Neural cell (in vitro differentiated cells): Measurements from ENCODE around the gene MTIF2. TPM values are rescaled to one million over a fixed set of nuclear protein-coding genes. Genes with fewer than 3 reads are reported as not detected.

ENCODE experiments used
- H2AFZ ChIP-seq: fragments of 200-600, 300-800 bp; sonication (generic), shearing (Covaris generic); 2 replicates; pipeline ENCODE4 v1.6.0; 2014; ENCODE audit warnings: low read depth, mild to moderate bottlenecking, antibody characterized with exemption, low read length, moderate library complexity
- H3F3A ChIP-seq: fragments of 200-600 bp; shearing (Covaris generic); 2 replicates; pipeline ENCODE4 v1.6.1; 2016; ENCODE audit warnings: mild to moderate bottlenecking, moderate library complexity, mixed read lengths, antibody characterized with exemption, low read length; ENCODE audit not compliant: insufficient read depth, poor library complexity, severe bottlenecking
- H3K27ac ChIP-seq: fragments of 200-600, 300-800 bp; sonication (generic), shearing (Covaris generic); 2 replicates; pipeline ENCODE4 v1.5.1; 2014; ENCODE audit warnings: mild to moderate bottlenecking, low read length, moderate library complexity
- H3K27me3 ChIP-seq: fragments of 300-800, 200-600 bp; sonication (generic), shearing (Covaris generic); 2 replicates; pipeline ENCODE4 v1.6.0; 2014; ENCODE audit warnings: mild to moderate bottlenecking, low read depth, low read length, moderate library complexity; ENCODE audit not compliant: insufficient read depth
- H3K36me3 ChIP-seq: fragments of 300-800, 200-600 bp; sonication (generic), shearing (Covaris generic); 2 replicates; pipeline ENCODE4 v1.5.1; 2014; ENCODE audit warnings: mild to moderate bottlenecking, antibody characterized with exemption, low read length, moderate library complexity; ENCODE audit not compliant: insufficient read depth
- H3K4me2 ChIP-seq: fragments of 300-800, 200-600 bp; sonication (generic), shearing (Covaris generic); 2 replicates; pipeline ENCODE4 v1.6.0; 2014; ENCODE audit warnings: mild to moderate bottlenecking, low read length
- H3K4me3 ChIP-seq: fragments of 300-800, 200-600 bp; sonication (generic), shearing (Covaris generic); 2 replicates; pipeline ENCODE4 v1.5.1; 2014; ENCODE audit warnings: mild to moderate bottlenecking, low read length, moderate library complexity
- H3K79me2 ChIP-seq: fragments of 200-600 bp; shearing (Covaris generic); replicated peaks from 2 replicates; pipeline ENCODE4 v1.6.0; 2014; ENCODE audit warnings: mild to moderate bottlenecking, low read length, moderate library complexity; ENCODE audit not compliant: insufficient read depth
- H3K9ac ChIP-seq: fragments of 300-800, 200-600 bp; sonication (generic), shearing (Covaris generic); 2 replicates; pipeline ENCODE4 v1.6.1; 2016; ENCODE audit warnings: mild to moderate bottlenecking, low read length, mixed read lengths
- H3K9me2 ChIP-seq: fragments of 200-600 bp; shearing (Covaris generic); 2 replicates; pipeline ENCODE4 v1.6.1; 2016; ENCODE audit warnings: mild to moderate bottlenecking, low read length, mixed read lengths; ENCODE audit not compliant: insufficient read depth
- H3K9me3 ChIP-seq: fragments of 200-600, 300-800 bp; sonication (generic), shearing (Covaris generic); 2 replicates; pipeline ENCODE4 v1.6.1; 2016; ENCODE audit warnings: mild to moderate bottlenecking, mixed run types, low read length, moderate library complexity, mixed read lengths
- H4K20me1 ChIP-seq: fragments of 200-600 bp; shearing (Covaris generic); 2 replicates; pipeline ENCODE4 v1.6.1; 2016; ENCODE audit warnings: mild to moderate bottlenecking, mixed run types; ENCODE audit not compliant: insufficient read depth
- EP300 ChIP-seq: fragments of 450-650 bp; conservative IDR thresholded peaks from 2 replicates; pipeline ENCODE4 v1.6.1; 2014; ENCODE audit warnings: antibody characterized with exemption, mild to moderate bottlenecking, moderate library complexity; ENCODE audit not compliant: poor library complexity, severe bottlenecking
- EZH2 ChIP-seq: fragments of 200-600, 300-800 bp; shearing (Covaris generic), sonication (generic); IDR thresholded peaks from 2 replicates; pipeline ENCODE4 v1.6.1; 2014; ENCODE audit warnings: antibody characterized with exemption, low read length, borderline replicate concordance, mild to moderate bottlenecking; ENCODE audit not compliant: insufficient read depth, poor library complexity, severe bottlenecking
- POLR2AphosphoS5 ChIP-seq: IDR thresholded peaks from 2 replicates; pipeline ENCODE4 v1.6.1; 2012
- RAD21 ChIP-seq: fragments of 450-650 bp; conservative IDR thresholded peaks from 2 replicates; pipeline ENCODE4 v1.6.1; 2014; ENCODE audit warnings: antibody characterized with exemption, mild to moderate bottlenecking, moderate library complexity
- SMC3 ChIP-seq: fragments of 450-650 bp; conservative IDR thresholded peaks from 2 replicates; pipeline ENCODE4 v1.6.1; 2014; ENCODE audit warnings: antibody characterized with exemption, mild to moderate bottlenecking, moderate library complexity; ENCODE audit not compliant: poor library complexity
- TAF1 ChIP-seq: IDR thresholded peaks from 2 replicates; pipeline ENCODE4 v1.6.1; 2012; ENCODE audit warnings: low read depth
- polyA plus RNA-seq: library from polyadenylated mRNA; depleted of rRNA; stranded (reverse); fragments of >200 nt; gene quantifications from 2 replicates; pipeline ENCODE4 v1.2.3, GENCODE V29; 2014
- TF ChIP-seq, protein P1 (sequence below): fragments of 450-650 bp; IDR thresholded peaks from 2 replicates; pipeline ENCODE4 v1.5.1; 2014; ENCODE audit warnings: antibody characterized with exemption, mild to moderate bottlenecking, moderate library complexity; ENCODE audit not compliant: poor library complexity, severe bottlenecking
- TF ChIP-seq, protein P2 (sequence below): IDR thresholded peaks from 2 replicates; pipeline ENCODE4 v1.6.1; 2012; ENCODE audit warnings: borderline replicate concordance

Gene MTIF2
- polyA plus RNA-seq, 1 donor from 2014 or later: 15.1 TPM

DNA sequence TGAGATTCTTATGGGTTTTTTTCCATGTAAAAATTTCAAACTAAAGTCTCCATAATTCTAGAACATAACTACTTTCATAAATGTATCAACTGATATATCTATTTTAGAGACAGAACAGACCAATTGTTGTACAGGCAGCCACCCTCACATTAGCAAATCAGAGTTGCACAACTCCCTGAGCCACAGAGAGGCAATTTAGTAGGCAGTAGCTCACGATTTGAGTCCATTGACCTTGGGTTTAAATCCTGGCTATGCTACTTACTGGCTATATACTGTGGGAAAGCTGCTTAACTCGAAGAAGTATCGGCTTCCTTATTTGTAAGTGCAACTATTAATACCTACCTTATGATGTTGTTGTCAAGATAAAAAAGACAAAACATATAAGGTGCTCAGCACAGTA, 16.2 kb downstream of the MTIF2 start:
- no peaks in the 10 kb centered on the region for H3F3A ChIP-seq

DNA sequence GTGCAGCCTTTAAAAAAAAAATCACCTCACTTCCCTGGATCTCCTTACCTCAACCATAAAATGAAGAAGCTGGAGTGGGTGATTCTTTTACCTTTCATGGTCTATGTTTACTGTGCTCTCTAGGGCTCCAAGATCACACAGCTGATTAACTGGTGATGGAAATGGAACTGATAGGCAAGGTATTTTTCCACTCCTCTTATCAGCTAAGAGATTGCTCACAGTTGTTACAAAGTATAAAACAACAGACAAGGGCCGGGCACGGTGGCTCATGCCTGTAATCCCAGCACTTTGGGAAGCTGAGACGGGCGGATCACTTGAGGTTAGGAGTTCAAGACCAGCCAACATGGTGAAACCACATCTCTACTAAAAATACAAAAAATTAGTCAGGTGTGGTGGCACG, 22.0 kb downstream of the MTIF2 start:
- H3K36me3 ChIP-seq: no peaks in the 10 kb centered on the region
- no peaks in the 10 kb centered on the region for H3K9me2 ChIP-seq
- TF ChIP-seq, protein P1, sequence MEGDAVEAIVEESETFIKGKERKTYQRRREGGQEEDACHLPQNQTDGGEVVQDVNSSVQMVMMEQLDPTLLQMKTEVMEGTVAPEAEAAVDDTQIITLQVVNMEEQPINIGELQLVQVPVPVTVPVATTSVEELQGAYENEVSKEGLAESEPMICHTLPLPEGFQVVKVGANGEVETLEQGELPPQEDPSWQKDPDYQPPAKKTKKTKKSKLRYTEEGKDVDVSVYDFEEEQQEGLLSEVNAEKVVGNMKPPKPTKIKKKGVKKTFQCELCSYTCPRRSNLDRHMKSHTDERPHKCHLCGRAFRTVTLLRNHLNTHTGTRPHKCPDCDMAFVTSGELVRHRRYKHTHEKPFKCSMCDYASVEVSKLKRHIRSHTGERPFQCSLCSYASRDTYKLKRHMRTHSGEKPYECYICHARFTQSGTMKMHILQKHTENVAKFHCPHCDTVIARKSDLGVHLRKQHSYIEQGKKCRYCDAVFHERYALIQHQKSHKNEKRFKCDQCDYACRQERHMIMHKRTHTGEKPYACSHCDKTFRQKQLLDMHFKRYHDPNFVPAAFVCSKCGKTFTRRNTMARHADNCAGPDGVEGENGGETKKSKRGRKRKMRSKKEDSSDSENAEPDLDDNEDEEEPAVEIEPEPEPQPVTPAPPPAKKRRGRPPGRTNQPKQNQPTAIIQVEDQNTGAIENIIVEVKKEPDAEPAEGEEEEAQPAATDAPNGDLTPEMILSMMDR: no peak
- no peak for TF ChIP-seq TAF1
- H3K4me3 ChIP-seq: no peak overlapping the region
- H3K27ac ChIP-seq: no peak overlapping the region
- no peak overlapping the region for H2AFZ ChIP-seq
- H3K9ac ChIP-seq: no peak overlapping the region
- no peaks in the 10 kb centered on the region for H4K20me1 ChIP-seq
- no peaks in the 10 kb centered on the region for H3K27me3 ChIP-seq
- no peaks in the 10 kb centered on the region for H3K9me3 ChIP-seq
- no peaks in the 10 kb centered on the region for H3F3A ChIP-seq
- no peak overlapping the region for H3K4me2 ChIP-seq
- no peaks in the 10 kb centered on the region for H3K79me2 ChIP-seq

More for the DNA sequence above, 16.2 kb downstream of the MTIF2 start:
- Histone ChIP-seq H4K20me1 (no peaks in the 10 kb centered on the region), H3K4me3 (no peak overlapping the region), H3K36me3 (no peaks in the 10 kb centered on the region), H3K4me2 (no peak overlapping the region), H3K9ac (no peak overlapping the region), H2AFZ (no peak overlapping the region), H3K9me3 (no peaks in the 10 kb centered on the region), H3K27me3 (no peaks in the 10 kb centered on the region), H3K9me2 (no peaks in the 10 kb centered on the region), H3K27ac (no peak overlapping the region), H3K79me2 (no peaks in the 10 kb centered on the region)
- no peak for TF ChIP-seq SMC3
- TF ChIP-seq POLR2AphosphoS5: no peak
- TF ChIP-seq RAD21: no peak
- no peak for TF ChIP-seq EP300
- no peak for TF ChIP-seq EZH2
- TF ChIP-seq, protein P1: no peak
- TF ChIP-seq, protein P2, sequence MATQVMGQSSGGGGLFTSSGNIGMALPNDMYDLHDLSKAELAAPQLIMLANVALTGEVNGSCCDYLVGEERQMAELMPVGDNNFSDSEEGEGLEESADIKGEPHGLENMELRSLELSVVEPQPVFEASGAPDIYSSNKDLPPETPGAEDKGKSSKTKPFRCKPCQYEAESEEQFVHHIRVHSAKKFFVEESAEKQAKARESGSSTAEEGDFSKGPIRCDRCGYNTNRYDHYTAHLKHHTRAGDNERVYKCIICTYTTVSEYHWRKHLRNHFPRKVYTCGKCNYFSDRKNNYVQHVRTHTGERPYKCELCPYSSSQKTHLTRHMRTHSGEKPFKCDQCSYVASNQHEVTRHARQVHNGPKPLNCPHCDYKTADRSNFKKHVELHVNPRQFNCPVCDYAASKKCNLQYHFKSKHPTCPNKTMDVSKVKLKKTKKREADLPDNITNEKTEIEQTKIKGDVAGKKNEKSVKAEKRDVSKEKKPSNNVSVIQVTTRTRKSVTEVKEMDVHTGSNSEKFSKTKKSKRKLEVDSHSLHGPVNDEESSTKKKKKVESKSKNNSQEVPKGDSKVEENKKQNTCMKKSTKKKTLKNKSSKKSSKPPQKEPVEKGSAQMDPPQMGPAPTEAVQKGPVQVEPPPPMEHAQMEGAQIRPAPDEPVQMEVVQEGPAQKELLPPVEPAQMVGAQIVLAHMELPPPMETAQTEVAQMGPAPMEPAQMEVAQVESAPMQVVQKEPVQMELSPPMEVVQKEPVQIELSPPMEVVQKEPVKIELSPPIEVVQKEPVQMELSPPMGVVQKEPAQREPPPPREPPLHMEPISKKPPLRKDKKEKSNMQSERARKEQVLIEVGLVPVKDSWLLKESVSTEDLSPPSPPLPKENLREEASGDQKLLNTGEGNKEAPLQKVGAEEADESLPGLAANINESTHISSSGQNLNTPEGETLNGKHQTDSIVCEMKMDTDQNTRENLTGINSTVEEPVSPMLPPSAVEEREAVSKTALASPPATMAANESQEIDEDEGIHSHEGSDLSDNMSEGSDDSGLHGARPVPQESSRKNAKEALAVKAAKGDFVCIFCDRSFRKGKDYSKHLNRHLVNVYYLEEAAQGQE: no peak
- TF ChIP-seq TAF1: no peak
